LoVo (cell line): ENCODE results near the gene SLC7A5.
"Not testable (repeated sequence)": the region's sequence is repeated elsewhere in the genome, so short reads cannot be mapped to it uniquely, and the experiment has no call there.

Experiments
- DNase-seq: peaks from one replicate; pipeline ENCODE4 v3.0.0-alpha.2; 2016; ENCODE audit warnings: low spot score

SLC7A5 gene

GRCh38 chr16:87834005-87834667, 35.2 kb downstream of the SLC7A5 start:
- no peak for DNase-seq

- no peak for DNase-seq
These were observed 35.8 kb downstream of the SLC7A5 start for GRCh38 chr16:87833548-87833947.

- DNase-seq, result no peak
These were observed 36.4 kb downstream of the SLC7A5 start for GRCh38 chr16:87832741-87833502.

GRCh38 chr16:87832137-87832527, 37.2 kb downstream of the SLC7A5 start:
- no peak for DNase-seq

- no peak for DNase-seq
These were observed 37.7 kb downstream of the SLC7A5 start for GRCh38 chr16:87831421-87832136.

GRCh38 chr16:87830673-87831420, 38.5 kb downstream of the SLC7A5 start:
- no peak for DNase-seq

- no peak for DNase-seq
These were observed 39.2 kb downstream of the SLC7A5 start for GRCh38 chr16:87829988-87830672.

GRCh38 chr16:87829622-87829980, 39.7 kb downstream of the SLC7A5 start:
- DNase-seq, result no peak

GRCh38 chr16:87828907-87829621, 40.2 kb downstream of the SLC7A5 start:
- DNase-seq, result no peak

GRCh38 chr16:87828071-87828906, 41.0 kb downstream of the SLC7A5 start:
- no peak for DNase-seq

GRCh38 chr16:87827588-87827915, 41.8 kb downstream of the SLC7A5 start:
- DNase-seq, result not testable (repeated sequence)

GRCh38 chr16:87826798-87827587, 42.3 kb downstream of the SLC7A5 start:
- DNase-seq, result no peak

GRCh38 chr16:87826407-87826797, 42.9 kb downstream of the SLC7A5 start:
- DNase-seq, result not testable (repeated sequence)

- not testable (repeated sequence) for DNase-seq
These were observed 43.5 kb downstream of the SLC7A5 start for GRCh38 chr16:87825842-87826120.

GRCh38 chr16:87824991-87825841, 44.1 kb downstream of the SLC7A5 start:
- DNase-seq, result no peak

- DNase-seq, result no peak
These were observed 45.0 kb downstream of the SLC7A5 start for GRCh38 chr16:87824016-87824990.

- no peak for DNase-seq
These were observed 46.0 kb downstream of the SLC7A5 start for GRCh38 chr16:87823181-87823929.
